CD14-positive monocyte (primary cell): ENCODE data around the gene RAX2. TPM values are rescaled to one million over a fixed set of nuclear protein-coding genes. Genes with fewer than 3 reads are reported as not detected.

Source experiments
- DNase-seq, 3 donors: peaks; one replicate each; pipeline ENCODE4 v3.0.0-alpha.2; 2011 to 2022
- H2AFZ ChIP-seq: 2 replicates; pipeline ENCODE4 v1.6.0; 2012; ENCODE audit warnings: mild to moderate bottlenecking, low read depth, low read length, inconsistent platforms; ENCODE audit not compliant: insufficient read depth, poor library complexity, severe bottlenecking
- H3K27ac ChIP-seq, 2 donors: 1 replicate in 1 of 2; 2 replicates in 1 of 2; pipeline ENCODE4 v1.5.1; 2012 to 2013; ENCODE audit warnings: low read length in 2 of 2, control low read depth in 1 of 2, inconsistent platforms in 1 of 2, low read depth in 1 of 2, mild to moderate bottlenecking in 1 of 2
- H3K27me3 ChIP-seq, 2 donors: one replicate each; pipeline versions ENCODE4 v1.6.0 to v1.6.1; 2011 to 2013; ENCODE audit warnings: low read length in 2 of 2; ENCODE audit not compliant: control insufficient read depth in 2 of 2, insufficient read depth in 2 of 2
- H3K36me3 ChIP-seq, 2 donors: replicated peaks in 1 of 2; 1 replicate in 1 of 2; 2 replicates in 1 of 2; pipeline versions ENCODE4 v1.5.1 to v1.6.1; 2012 to 2013; ENCODE audit warnings: low read length in 2 of 2, control low read depth in 1 of 2, inconsistent platforms in 1 of 2, mild to moderate bottlenecking in 1 of 2; ENCODE audit not compliant: insufficient read depth in 2 of 2, control insufficient read depth in 1 of 2
- H3K4me1 ChIP-seq, 2 donors: 1 replicate in 1 of 2; 2 replicates in 1 of 2; pipeline versions ENCODE4 v1.5.1 to v1.6.1; 2012 to 2013; ENCODE audit warnings: low read length in 2 of 2, control low read depth in 1 of 2, inconsistent platforms in 1 of 2, mild to moderate bottlenecking in 1 of 2, moderate library complexity in 1 of 2; ENCODE audit not compliant: insufficient read depth in 2 of 2, control insufficient read depth in 1 of 2
- H3K4me2 ChIP-seq: replicated peaks from 2 replicates; pipeline ENCODE3; 2012; ENCODE audit warnings: low read length, moderate library complexity, mild to moderate bottlenecking; ENCODE audit not compliant: poor library complexity, severe bottlenecking; ENCODE audit errors: extremely low read depth
- H3K4me3 ChIP-seq, 3 experiments: fragments of 200-600 bp in 1 of 3; sonication (generic) in 1 of 3; replicated peaks in 1 of 3; 1 replicate in 2 of 3; 2 replicates in 1 of 3; pipeline ENCODE4 v1.5.1; 2011 to 2013; ENCODE audit warnings: low read length in 3 of 3, mild to moderate bottlenecking in 3 of 3, control low read depth in 2 of 3, low read depth in 2 of 3, inconsistent platforms in 1 of 3, moderate library complexity in 1 of 3
- H3K79me2 ChIP-seq: 2 replicates; pipeline ENCODE4 v1.6.0; 2012; ENCODE audit warnings: mild to moderate bottlenecking, control low read depth, inconsistent platforms, low read length, moderate library complexity; ENCODE audit not compliant: insufficient read depth
- H3K9ac ChIP-seq: 2 replicates; pipeline ENCODE4 v1.6.0; 2017; ENCODE audit warnings: low read length, mild to moderate bottlenecking; ENCODE audit not compliant: insufficient read depth, poor library complexity, severe bottlenecking
- H3K9me3 ChIP-seq, 2 donors: replicated peaks in 1 of 2; 1 replicate in 1 of 2; 2 replicates in 1 of 2; pipeline versions ENCODE4 v1.5.1 to v1.6.1; 2012 to 2013; ENCODE audit warnings: low read length in 2 of 2, control low read depth in 1 of 2; ENCODE audit not compliant: control insufficient read depth in 1 of 2, insufficient read depth in 1 of 2
- H4K20me1 ChIP-seq: 2 replicates; pipeline ENCODE4 v1.6.0; 2012; ENCODE audit warnings: mild to moderate bottlenecking, low read length, control low read depth, moderate library complexity; ENCODE audit not compliant: insufficient read depth
- H3K27ac Mint-ChIP-seq, 7 donors: one replicate each; pipeline ENCODE4 v1.8.0; 2020; ENCODE audit warnings: mild to moderate bottlenecking in 7 of 7, mixed read lengths in 7 of 7, moderate library complexity in 6 of 7, inconsistent platforms in 2 of 7
- H3K27me3 Mint-ChIP-seq, 3 donors: one replicate each; pipeline ENCODE4 v1.8.0; 2021 to 2022; ENCODE audit warnings: low read depth in 3 of 3, mild to moderate bottlenecking in 3 of 3, mixed read lengths in 3 of 3, moderate library complexity in 3 of 3, inconsistent platforms in 1 of 3
- H3K36me3 Mint-ChIP-seq, 2 donors: one replicate each; pipeline ENCODE4 v1.8.0; 2020; ENCODE audit warnings: mixed read lengths in 2 of 2, inconsistent platforms in 1 of 2, mild to moderate bottlenecking in 1 of 2
- H3K4me1 Mint-ChIP-seq: one replicate; pipeline ENCODE4 v1.8.0; 2020; ENCODE audit warnings: mild to moderate bottlenecking, mixed read lengths
- H3K4me3 Mint-ChIP-seq, 2 donors: one replicate each; pipeline ENCODE4 v1.8.0; 2020; ENCODE audit warnings: mild to moderate bottlenecking in 2 of 2, mixed read lengths in 2 of 2, moderate library complexity in 1 of 2
- H3K9me3 Mint-ChIP-seq, 7 donors: one replicate each; pipeline ENCODE4 v1.8.0; 2020 to 2022; ENCODE audit warnings: mixed read lengths in 7 of 7, mild to moderate bottlenecking in 6 of 7, moderate library complexity in 6 of 7, inconsistent platforms in 2 of 7
- WGBS: methylation state at CpG from one replicate; pipeline ENCODE4 v1.1.5; 2013; ENCODE audit warnings: missing lambda C conversion rate; ENCODE audit not compliant: insufficient coverage; 5-methylcytosine and 5-hydroxymethylcytosine counted together
- intact Hi-C, 2 donors: fragments of 100-400 bp; cut with micrococcal nuclease; formaldehyde crosslinking; loops; one replicate each; pipeline versions ENCODE4 v1.15.0 to v1.15.1; 2023
- polyA plus RNA-seq, 3 donors: library from polyadenylated mRNA; depleted of rRNA in 1 of 3; unstranded in 2 of 3; stranded (reverse) in 1 of 3; fragments of 300-500 nt in 2 of 3; fragments of >200 nt in 1 of 3; fragmentation: Illumina TruSeq in 2 of 3; gene quantifications; 1 replicate in 2 of 3; 2 replicates in 1 of 3; pipeline ENCODE4 v1.2.3, GENCODE V29; 2012 to 2021
- TF ChIP-seq, protein P1 (sequence below): fragments of 200-600 bp; IDR thresholded peaks from one replicate; pipeline ENCODE4 v1.8.0; 2022; ENCODE audit warnings: antibody characterized with exemption, mild to moderate bottlenecking

RAX2 gene
- polyA plus RNA-seq, 3 donors = not detected

DNA sequence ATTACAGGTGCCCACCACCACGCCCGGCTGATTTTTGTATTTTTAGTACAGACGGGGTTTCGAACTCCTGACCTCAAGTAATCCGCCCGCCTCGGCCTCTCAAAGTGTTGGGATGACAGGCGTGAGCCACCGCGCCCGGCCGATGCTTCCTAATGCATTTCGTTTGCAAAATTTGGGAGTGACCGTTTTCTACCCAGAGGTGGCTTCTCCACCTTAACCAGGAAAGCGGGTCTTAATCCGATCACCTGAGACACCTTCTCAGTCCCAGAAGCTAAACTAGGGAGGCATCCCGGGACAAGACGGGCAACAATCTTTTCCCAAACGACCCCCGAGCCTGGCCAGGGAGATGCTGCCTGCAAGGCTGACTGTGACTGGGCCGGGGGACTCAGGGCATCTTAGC lies 29.0 kb upstream of the RAX2 start:
- H3K27ac ChIP-seq = no peak overlapping the region
- intact Hi-C loops = no loop called here
- H3K36me3 ChIP-seq = no peaks in the 10 kb centered on the region
- H3K9ac ChIP-seq = no peak overlapping the region
- H3K9me3 ChIP-seq = peaks cover 2 to 5% of the 10 kb centered on the region in 2 donors
- Mint-ChIP-seq H3K9me3 (peaks cover 6 to 21% (median 9%) of the 10 kb centered on the region in 7 donors), H3K27me3 (peaks cover 52 to 55% (median 53%) of the 10 kb centered on the region in 3 donors), H3K27ac (peak overlapping the region in 1 of 7 donors; percentile 68), H3K4me3 (peak overlapping the region in 1 of 2 donors; percentile 73), H3K4me1 (peaks cover 7% of the 10 kb centered on the region), H3K36me3 (peaks cover 0 to 2% of the 10 kb centered on the region in 2 donors)
- WGBS = 42% methylated on average over 21 of the region's 21 CpGs
- no peak for DNase-seq
- TF ChIP-seq, protein P1, sequence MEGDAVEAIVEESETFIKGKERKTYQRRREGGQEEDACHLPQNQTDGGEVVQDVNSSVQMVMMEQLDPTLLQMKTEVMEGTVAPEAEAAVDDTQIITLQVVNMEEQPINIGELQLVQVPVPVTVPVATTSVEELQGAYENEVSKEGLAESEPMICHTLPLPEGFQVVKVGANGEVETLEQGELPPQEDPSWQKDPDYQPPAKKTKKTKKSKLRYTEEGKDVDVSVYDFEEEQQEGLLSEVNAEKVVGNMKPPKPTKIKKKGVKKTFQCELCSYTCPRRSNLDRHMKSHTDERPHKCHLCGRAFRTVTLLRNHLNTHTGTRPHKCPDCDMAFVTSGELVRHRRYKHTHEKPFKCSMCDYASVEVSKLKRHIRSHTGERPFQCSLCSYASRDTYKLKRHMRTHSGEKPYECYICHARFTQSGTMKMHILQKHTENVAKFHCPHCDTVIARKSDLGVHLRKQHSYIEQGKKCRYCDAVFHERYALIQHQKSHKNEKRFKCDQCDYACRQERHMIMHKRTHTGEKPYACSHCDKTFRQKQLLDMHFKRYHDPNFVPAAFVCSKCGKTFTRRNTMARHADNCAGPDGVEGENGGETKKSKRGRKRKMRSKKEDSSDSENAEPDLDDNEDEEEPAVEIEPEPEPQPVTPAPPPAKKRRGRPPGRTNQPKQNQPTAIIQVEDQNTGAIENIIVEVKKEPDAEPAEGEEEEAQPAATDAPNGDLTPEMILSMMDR = no peak
- no peak overlapping the region for H3K4me2 ChIP-seq
- no peak overlapping the region for H3K4me3 ChIP-seq
- peaks cover 10 to 34% of the 10 kb centered on the region in 2 donors for H3K27me3 ChIP-seq
- H4K20me1 ChIP-seq = no peaks in the 10 kb centered on the region
- peaks cover 8 to 12% of the 10 kb centered on the region in 2 donors for H3K4me1 ChIP-seq
- H3K79me2 ChIP-seq = no peaks in the 10 kb centered on the region
- H2AFZ ChIP-seq = peak overlapping the region; percentile 8

DNA sequence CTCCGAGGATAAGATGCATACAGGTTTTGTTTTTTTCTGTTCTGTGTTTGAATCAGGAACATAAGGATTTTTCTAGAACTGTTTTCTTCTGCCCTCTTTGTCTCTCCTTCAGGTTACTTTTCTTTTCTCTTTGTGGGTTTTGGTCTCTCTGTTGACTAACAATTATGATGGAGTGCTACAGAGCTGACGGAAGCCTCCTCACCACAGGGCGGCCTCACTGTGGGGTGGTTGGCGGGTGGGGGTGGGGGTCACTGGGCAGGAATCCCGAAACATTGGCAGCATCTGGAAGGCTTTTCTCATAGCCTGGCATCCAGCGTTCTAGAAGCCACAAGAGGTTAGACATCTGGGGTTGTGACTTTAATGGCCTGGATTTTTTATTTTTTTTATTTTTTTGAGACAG lies 26.1 kb upstream of the RAX2 start:
- H4K20me1 ChIP-seq = no peaks in the 10 kb centered on the region
- Mint-ChIP-seq H3K36me3 (peaks cover 0 to 2% of the 10 kb centered on the region in 2 donors), H3K9me3 (peaks cover 6 to 25% (median 9%) of the 10 kb centered on the region in 7 donors), H3K4me1 (peaks cover 7% of the 10 kb centered on the region), H3K4me3 (no peak overlapping the region), H3K27ac (peak overlapping the region in 1 of 7 donors; percentile 13), H3K27me3 (peaks cover 49 to 56% (median 52%) of the 10 kb centered on the region in 3 donors)
- no peaks in the 10 kb centered on the region for H3K79me2 ChIP-seq
- peaks cover 10 to 34% of the 10 kb centered on the region in 2 donors for H3K27me3 ChIP-seq
- no peak overlapping the region for H2AFZ ChIP-seq
- H3K4me2 ChIP-seq = no peak overlapping the region
- no peak for DNase-seq
- no peak overlapping the region for H3K9ac ChIP-seq
- H3K9me3 ChIP-seq = peaks cover 2 to 5% of the 10 kb centered on the region in 2 donors
- TF ChIP-seq, protein P1 = no peak
- H3K4me1 ChIP-seq = peaks cover 8 to 12% of the 10 kb centered on the region in 2 donors
- no peak overlapping the region for H3K4me3 ChIP-seq
- intact Hi-C loops = no loop called here
- no CpG with 5 or more reads among the region's 6 CpGs for WGBS
- H3K36me3 ChIP-seq = no peaks in the 10 kb centered on the region
- no peak overlapping the region for H3K27ac ChIP-seq
